HCT116 (cell line): Measurements from ENCODE around the gene TMTC2. TPM values are rescaled to one million over a fixed set of nuclear protein-coding genes. Genes with fewer than 3 reads are reported as not detected.

ENCODE experiments used
- ATAC-seq: fragments of 200-7000 bp; cut with Tn5 transposase; 2 replicates; pipeline ENCODE4 v1.9.1; 2020; ENCODE audit warnings: mild to moderate bottlenecking, moderate library complexity
- BruUV-seq: library from RNA; stranded (reverse); fragments of 400-500 nt; replicated peaks from 2 replicates; lab custom pipeline; 2021; lab: Mats Ljungman, UMichigan
- CTCF ChIA-PET: fragments of 300-600 bp; sonication (Branson Sonifier 250); formaldehyde crosslinking; loops from one replicate; lab custom pipeline; 2021; ENCODE audit warnings: antibody characterized with exemption; lab: Charles Lee
- POLR2A ChIA-PET: fragments of 300-600, 350-600 bp; sonication (Branson Sonifier 250); formaldehyde crosslinking; loops from one replicate; lab custom pipeline; 2021; ENCODE audit warnings: antibody characterized with exemption; lab: Charles Lee
- RAD21 ChIA-PET, 2 experiments: fragments of 300-600 bp; sonication (Branson Sonifier 250); formaldehyde crosslinking; loops; one replicate each; lab custom pipeline; 2023; ENCODE audit warnings: low total read pairs in 2 of 2; ENCODE audit not compliant: uncharacterized antibody in 2 of 2, unreplicated experiment in 2 of 2, low non-redundant PET in 1 of 2; lab: Charles Lee
- DNase-seq: peaks from one replicate; pipeline ENCODE4 v3.0.0-alpha.2; 2010; ENCODE audit warnings: low read depth, low spot score
- H2AFZ ChIP-seq: fragments of 200-600 bp; shearing (Covaris generic), sonication (generic); 2 replicates; pipeline ENCODE4 v1.6.1; 2017; ENCODE audit warnings: low read depth, mixed run types, mixed read lengths, antibody characterized with exemption, low read length; ENCODE audit not compliant: poor library complexity, severe bottlenecking
- H3K27ac ChIP-seq: 2 replicates; pipeline ENCODE4 v1.5.1; 2012; ENCODE audit warnings: low read depth, low read length
- H3K27me3 ChIP-seq: fragments of 200-600 bp; sonication (generic); 2 replicates; pipeline ENCODE4 v1.6.1; 2016; ENCODE audit warnings: mixed run types, low read length, mixed read lengths; ENCODE audit not compliant: insufficient read depth
- H3K36me3 ChIP-seq, 2 experiments: fragments of 200-500 bp in 1 of 2; fragments of 200-600 bp in 1 of 2; sonication (Bioruptor generic) in 1 of 2; sonication (generic) in 1 of 2; 2 replicates each; pipeline versions ENCODE4 v1.5.1 to v1.6.1; 2014 to 2016; ENCODE audit warnings: low read length in 2 of 2, inconsistent platforms in 1 of 2, mixed read lengths in 1 of 2, mixed run types in 1 of 2; ENCODE audit not compliant: insufficient read depth in 2 of 2, control insufficient read depth in 1 of 2
- H3K4me1 ChIP-seq, 2 experiments: fragments of 200-600 bp in 1 of 2; sonication (generic) in 1 of 2; 2 replicates each; pipeline versions ENCODE4 v1.5.1 to v1.6.1; 2012 to 2017; ENCODE audit warnings: low read length in 2 of 2, inconsistent platforms in 1 of 2, mild to moderate bottlenecking in 1 of 2, mixed read lengths in 1 of 2, mixed run types in 1 of 2, moderate library complexity in 1 of 2; ENCODE audit not compliant: insufficient read depth in 2 of 2, control insufficient read depth in 1 of 2
- H3K4me2 ChIP-seq: fragments of 200-600 bp; sonication (generic); 2 replicates; pipeline ENCODE4 v1.6.1; 2017; ENCODE audit warnings: mixed run types, low read length, mixed read lengths
- H3K4me3 ChIP-seq, 2 experiments: fragments of 200-600 bp in 1 of 2; sonication (generic) in 1 of 2; replicated peaks in 1 of 2; 2 replicates each; pipeline ENCODE4 v1.5.1; 2011 to 2016; ENCODE audit warnings: low read length in 2 of 2, control low read depth in 1 of 2, low read depth in 1 of 2, mild to moderate bottlenecking in 1 of 2, mixed read lengths in 1 of 2, mixed run types in 1 of 2
- H3K79me2 ChIP-seq: fragments of 200-600 bp; sonication (generic); 2 replicates; pipeline ENCODE4 v1.6.1; 2017; ENCODE audit warnings: mild to moderate bottlenecking, mixed run types, low read length, moderate library complexity, mixed read lengths; ENCODE audit not compliant: insufficient read depth
- H3K9ac ChIP-seq: fragments of 200-600 bp; sonication (generic); 2 replicates; pipeline ENCODE4 v1.6.1; 2016; ENCODE audit warnings: low read length, mixed read lengths
- H3K9me2 ChIP-seq: fragments of 200-600 bp; sonication (generic), shearing (Covaris generic); 2 replicates; pipeline ENCODE4 v1.6.1; 2017; ENCODE audit warnings: mixed run types, mild to moderate bottlenecking, moderate library complexity; ENCODE audit not compliant: insufficient read depth
- H3K9me3 ChIP-seq, 2 experiments: fragments of 200-500 bp in 1 of 2; fragments of 200-600 bp in 1 of 2; sonication (Bioruptor generic) in 1 of 2; sonication (generic) in 1 of 2; 2 replicates each; pipeline ENCODE4 v1.6.1; 2014 to 2017; ENCODE audit warnings: low read length in 2 of 2, mixed read lengths in 2 of 2, inconsistent platforms in 1 of 2, low read depth in 1 of 2, mild to moderate bottlenecking in 1 of 2, mixed run types in 1 of 2, moderate library complexity in 1 of 2; ENCODE audit not compliant: control insufficient read depth in 1 of 2, insufficient read depth in 1 of 2
- H4K20me1 ChIP-seq: fragments of 200-600 bp; sonication (generic), shearing (Covaris generic); 2 replicates; pipeline ENCODE4 v1.6.1; 2017; ENCODE audit warnings: mixed run types, mild to moderate bottlenecking, moderate library complexity; ENCODE audit not compliant: insufficient read depth
- ATF3 ChIP-seq: IDR thresholded peaks from 2 replicates; pipeline ENCODE4 v1.6.1; 2012
- CBX3 ChIP-seq: IDR thresholded peaks from 2 replicates; pipeline ENCODE4 v1.6.1; 2012; ENCODE audit warnings: low read depth
- EGR1 ChIP-seq: IDR thresholded peaks from 2 replicates; pipeline ENCODE4 v1.6.1; 2012; ENCODE audit warnings: low read depth
- ELF1 ChIP-seq: IDR thresholded peaks from 2 replicates; pipeline ENCODE4 v1.6.1; 2012; ENCODE audit warnings: low read depth, borderline replicate concordance
- EZH2 ChIP-seq: fragments of 200-600 bp; sonication (generic); IDR thresholded peaks from 2 replicates; pipeline ENCODE4 v1.6.1; 2017; ENCODE audit warnings: antibody characterized with exemption, mixed run types
- EZH2phosphoT487 ChIP-seq: fragments of 200-600 bp; IDR thresholded peaks from 2 replicates; pipeline ENCODE4 v1.6.1; 2018; ENCODE audit warnings: antibody characterized with exemption, borderline replicate concordance
- FOSL1 ChIP-seq: IDR thresholded peaks from 2 replicates; pipeline ENCODE4 v1.6.1; 2012; ENCODE audit warnings: low read depth
- RAD21 ChIP-seq: IDR thresholded peaks from 2 replicates; pipeline ENCODE4 v1.6.1; 2012; ENCODE audit warnings: low read depth, mild to moderate bottlenecking
- REST ChIP-seq: IDR thresholded peaks from 2 replicates; pipeline ENCODE4 v1.6.1; 2012; ENCODE audit warnings: low read depth
- SIN3A ChIP-seq: IDR thresholded peaks from 2 replicates; pipeline ENCODE4 v1.6.1; 2012; ENCODE audit warnings: low read depth
- SP1 ChIP-seq: IDR thresholded peaks from 2 replicates; pipeline ENCODE4 v1.6.1; 2012; ENCODE audit warnings: low read depth
- SRF ChIP-seq: IDR thresholded peaks from 2 replicates; pipeline ENCODE4 v1.6.1; 2012; ENCODE audit warnings: low read depth
- TCF7L2 ChIP-seq: IDR thresholded peaks from 2 replicates; pipeline ENCODE4 v1.7.0; 2011; ENCODE audit warnings: borderline replicate concordance, inconsistent platforms; ENCODE audit not compliant: insufficient read depth, insufficient read length; ENCODE audit errors: extremely low read depth
- YY1 ChIP-seq: IDR thresholded peaks from 2 replicates; pipeline ENCODE4 v1.6.1; 2011; ENCODE audit warnings: low read length, low read depth, moderate library complexity, mild to moderate bottlenecking; ENCODE audit not compliant: insufficient replicate concordance; ENCODE audit errors: extremely low read depth
- ZBTB33 ChIP-seq: IDR thresholded peaks from 2 replicates; pipeline ENCODE4 v1.6.1; 2011; ENCODE audit warnings: mild to moderate bottlenecking, low read length, moderate library complexity; ENCODE audit not compliant: insufficient replicate concordance; ENCODE audit errors: extremely low read depth
- ZFX ChIP-seq: fragments of 450-650 bp; IDR thresholded peaks from 2 replicates; pipeline ENCODE4 v1.6.1; 2017
- intact Hi-C: fragments of 100-400 bp; cut with micrococcal nuclease; formaldehyde crosslinking; loops from 2 replicates; pipeline ENCODE4 v1.10.0; 2022
- total RNA-seq: library from RNA; stranded (reverse); gene quantifications from one replicate; pipeline ENCODE4 v1.2.1, GENCODE V29; 2021; ENCODE audit not compliant: unreplicated experiment

TMTC2 gene
- total RNA-seq, 1 experiment from 2014 or later, result 11.5 TPM

GRCh38 chr12:82954064-82954463, 267.4 kb downstream of the TMTC2 start:
- Histone ChIP-seq H3K36me3 (no peaks in the 10 kb centered on the region), H3K27me3 (no peaks in the 10 kb centered on the region), H3K9me3 (no peaks in the 10 kb centered on the region), H3K9ac (no peak overlapping the region), H3K9me2 (no peaks in the 10 kb centered on the region), H3K27ac (no peak overlapping the region), H4K20me1 (no peaks in the 10 kb centered on the region), H3K79me2 (no peaks in the 10 kb centered on the region), H3K4me1 (no peaks in the 10 kb centered on the region), H3K4me3 (no peak overlapping the region), H3K4me2 (no peak overlapping the region)
- POLR2A ChIA-PET, result no interaction called here
- intact Hi-C loops, result no loop called here
- RAD21 ChIA-PET, result no interaction called here
- DNase-seq (no peak), ATAC-seq (no peak)
- TF ChIP-seq ZFX, result no peak
- no peak for TF ChIP-seq TCF7L2
- TF ChIP-seq RAD21, result no peak
- no peak for TF ChIP-seq ELF1
- no peak for TF ChIP-seq YY1
- TF ChIP-seq SRF, result no peak
- TF ChIP-seq EZH2phosphoT487, result no peak
- TF ChIP-seq, all 23 proteins: peak for 0
- no peak overlapping the region for H2AFZ ChIP-seq
- CTCF ChIA-PET, result no interaction called here
- no TSS peak for BruUV-seq

GRCh38 chr12:82954572-82954971, 267.9 kb downstream of the TMTC2 start:
- no peak overlapping the region for H3K27ac ChIP-seq
- H3K9me2 ChIP-seq, result no peaks in the 10 kb centered on the region
- POLR2A ChIA-PET, result no interaction called here
- DNase-seq (no peak), ATAC-seq (no peak)
- H3K27me3 ChIP-seq, result no peaks in the 10 kb centered on the region
- no TSS peak for BruUV-seq
- no peak overlapping the region for H3K9ac ChIP-seq
- H3K4me3 ChIP-seq, result no peak overlapping the region
- CTCF ChIA-PET, result no interaction called here
- H3K36me3 ChIP-seq, result no peaks in the 10 kb centered on the region
- H4K20me1 ChIP-seq, result no peaks in the 10 kb centered on the region
- intact Hi-C loops, result no loop called here
- RAD21 ChIA-PET, result no interaction called here
- no peaks in the 10 kb centered on the region for H3K79me2 ChIP-seq
- no peak overlapping the region for H3K4me2 ChIP-seq
- no peaks in the 10 kb centered on the region for H3K9me3 ChIP-seq
- no peaks in the 10 kb centered on the region for H3K4me1 ChIP-seq
- H2AFZ ChIP-seq, result no peak overlapping the region
- no peak for TF ChIP-seq SIN3A
- no peak for TF ChIP-seq YY1
- TF ChIP-seq REST, result no peak
- no peak for TF ChIP-seq CBX3
- no peak for TF ChIP-seq SP1
- no peak for TF ChIP-seq FOSL1
- TF ChIP-seq ZBTB33, result no peak
- TF ChIP-seq ELF1, result no peak
- TF ChIP-seq EGR1, result no peak
- TF ChIP-seq ATF3, result no peak
- TF ChIP-seq TCF7L2, result no peak
- no peak for TF ChIP-seq SRF
- TF ChIP-seq EZH2, result no peak
- TF ChIP-seq EZH2phosphoT487, result no peak
